K562 (cell line): Measurements from ENCODE around the gene LY6G5B. TPM values are rescaled to one million over a fixed set of nuclear protein-coding genes. Genes with fewer than 3 reads are reported as not detected.

Experiments
- ARID1B ChIP-seq: fragments of 450-650 bp; IDR thresholded peaks from 2 replicates; pipeline ENCODE4 v1.6.1; 2016; ENCODE audit warnings: antibody characterized with exemption, mild to moderate bottlenecking, inconsistent platforms
- BRF2 ChIP-seq: IDR thresholded peaks from 3 replicates; pipeline ENCODE4 v1.6.1; 2011; ENCODE audit warnings: borderline replicate concordance, mild to moderate bottlenecking; ENCODE audit not compliant: insufficient read length, insufficient read depth
- ESRRA ChIP-seq: fragments of 450-650 bp; IDR thresholded peaks from 2 replicates; pipeline ENCODE4 v1.6.1; 2014; ENCODE audit warnings: low read depth, mild to moderate bottlenecking, moderate library complexity, borderline replicate concordance
- FOXM1 ChIP-seq, 2 experiments: fragments of 450-650 bp in 1 of 2; sonication (generic) in 1 of 2; formaldehyde crosslinking in 1 of 2; IDR thresholded peaks; 2 replicates each; pipeline versions ENCODE4 v1.6.1 to v1.9.0; 2017 to 2022; ENCODE audit warnings: low read depth in 2 of 2, mild to moderate bottlenecking in 2 of 2, missing genetic modification reagents in 1 of 2, moderate library complexity in 1 of 2
- MAFF ChIP-seq: IDR thresholded peaks from 2 replicates; pipeline ENCODE4 v1.6.1; 2012; ENCODE audit warnings: low read length, improper control_type of control experiment
- MXD1 ChIP-seq: fragments of 250-450 bp; sonication (Bioruptor Pico); IDR thresholded peaks from 2 replicates; pipeline ENCODE4 v1.8.0; 2021; ENCODE audit warnings: borderline replicate concordance, mild to moderate bottlenecking, moderate library complexity; ENCODE audit not compliant: poor library complexity, severe bottlenecking
- NRF1 ChIP-seq, 2 experiments: fragments of 450-650 bp; IDR thresholded peaks in 1 of 2; conservative IDR thresholded peaks in 1 of 2; 2 replicates each; pipeline ENCODE4 v1.6.1; 2014; ENCODE audit warnings: mild to moderate bottlenecking in 2 of 2
- PHB2 ChIP-seq: fragments of 450-650 bp; IDR thresholded peaks from 2 replicates; pipeline ENCODE4 v1.6.1; 2017; ENCODE audit warnings: low read depth
- RAD51 ChIP-seq: fragments of 450-650 bp; IDR thresholded peaks from 2 replicates; pipeline ENCODE4 v1.7.1; 2016; ENCODE audit warnings: low read depth, mild to moderate bottlenecking, borderline replicate concordance
- SRSF3 ChIP-seq: fragments of 200-400 bp; formaldehyde crosslinking; IDR thresholded peaks from 2 replicates; pipeline ENCODE4 v1.6.1; 2016; ENCODE audit warnings: mild to moderate bottlenecking, low read length, moderate library complexity; ENCODE audit not compliant: insufficient read depth
- TBL1XR1 ChIP-seq, 2 experiments: IDR thresholded peaks; 2 replicates each; pipeline ENCODE4 v1.6.1; 2012; ENCODE audit warnings: improper control_type of control experiment in 2 of 2, low read length in 2 of 2, mild to moderate bottlenecking in 1 of 2
- TCF3 ChIP-seq: sonication (generic); formaldehyde crosslinking; IDR thresholded peaks from 2 replicates; pipeline ENCODE4 v1.4.0; 2020; ENCODE audit warnings: mild to moderate bottlenecking, missing genetic modification reagents
- TFAM ChIP-seq: fragments of 250-450 bp; sonication (Bioruptor Pico); conservative IDR thresholded peaks from 2 replicates; pipeline ENCODE4 v1.5.0; 2021; ENCODE audit warnings: mild to moderate bottlenecking, moderate library complexity
- ZNF407 ChIP-seq: fragments of 450-650 bp; IDR thresholded peaks from 2 replicates; pipeline ENCODE4 v1.6.1; 2016; ENCODE audit warnings: low read depth
- ZNF512 ChIP-seq: IDR thresholded peaks from 2 replicates; pipeline ENCODE4 v1.6.1; 2016; ENCODE audit warnings: missing genetic modification characterization, missing compliant biosample characterization
- polyA plus RNA-seq, 8 experiments: library from polyadenylated mRNA; depleted of rRNA in 4 of 8; stranded (reverse) in 5 of 8; unstranded in 3 of 8; fragments of >200 nt; fragmentation: Nextera tagmentation in 2 of 8; fragmentation: Illumina TruSeq in 1 of 8; extraction: Ambion mirVana in 2 of 8; extraction: Trizol in 1 of 8; gene quantifications; 2 replicates each; pipeline versions ENCODE4 v1.2.1 to v1.2.3, GENCODE V29; 2011 to 2014; ENCODE audit warnings: inconsistent platforms in 1 of 8, missing spikeins in 1 of 8
- total RNA-seq, 7 experiments: library from RNA; depleted of rRNA in 6 of 7; stranded (reverse); fragments of >200 nt in 6 of 7; fragmentation: Illumina TruSeq in 2 of 7; extraction: Trizol in 2 of 7; gene quantifications; 2 replicates each; pipeline versions ENCODE4 v1.2.1 to v1.2.3, GENCODE V29; 2011 to 2021; ENCODE audit warnings: low replicate concordance in 1 of 7

The LY6G5B gene
- total and polyA plus RNA-seq, 9 of the 15 experiments (the other 6 are each of a cell fraction or from before 2014, with no cell fraction given): 6.0 to 27.0 (median 7.5) TPM

- TF ChIP-seq ZNF407: no peak
- TF ChIP-seq ARID1B: no peak
- peak; percentile 95; the same call in 1 of the 2 replicates for TF ChIP-seq SRSF3
- TF ChIP-seq ZNF512 (tag): no peak
- TF ChIP-seq BRF2: no peak
- TF ChIP-seq TCF3 (CRISPR knock-in tag): peak; percentile 48
- peak in 1 of 2 experiments; percentile 54; a peak in 2 of 4 replicates for TF ChIP-seq TBL1XR1 (IDR thresholded peaks at IDR 0.05; ENCODE audit: low read length in 2 of 2)
- TF ChIP-seq TFAM (CRISPR knock-in tag): no peak
- TF ChIP-seq NRF1 (conservative IDR thresholded peaks at IDR 0.05 in 1 of 2, IDR thresholded peaks at IDR 0.05 in 1 of 2): peak; percentile 98 to 99
- TF ChIP-seq MAFF: no peak; the same call in 1 of the 2 replicates
- TF ChIP-seq MXD1 (CRISPR knock-in tag): peak; percentile 32
- no peak; the same call in 1 of the 2 replicates for TF ChIP-seq RAD51
- TF ChIP-seq ESRRA: peak; percentile 97; the same call in 1 of the 2 replicates
- TF ChIP-seq FOXM1 (IDR thresholded peaks at IDR 0.05; ENCODE audit: low read depth): peak; percentile 95
- peak; percentile 98 for TF ChIP-seq FOXM1 (CRISPR knock-in tag; IDR thresholded peaks at IDR 0.05; ENCODE audit: low read depth)
- TF ChIP-seq PHB2: no peak
Measured at GRCh38 chr6:31664790-31665500, 4.8 kb upstream of the LY6G5B start, which contains the start of gene GPANK1 (continued).
